Dermis blood vessel endothelial cell (primary cell): ENCODE measurements around the gene ASB10. TPM values are rescaled to one million over a fixed set of nuclear protein-coding genes. Genes with fewer than 3 reads are reported as not detected.
A peak's percentile ranks its signal among the peaks of the same experiment; 100 is the strongest.

Experiments
- DNase-seq: peaks from one replicate; pipeline ENCODE4 v3.0.0; 2010
- total RNA-seq: library from RNA; depleted of rRNA; stranded (reverse); fragments of >200 nt; gene quantifications from 2 replicates; pipeline ENCODE4 v1.2.3, GENCODE V29; 2014

The ASB10 gene
- total RNA-seq, 1 donor from 2014 or later, result not detected

DNA sequence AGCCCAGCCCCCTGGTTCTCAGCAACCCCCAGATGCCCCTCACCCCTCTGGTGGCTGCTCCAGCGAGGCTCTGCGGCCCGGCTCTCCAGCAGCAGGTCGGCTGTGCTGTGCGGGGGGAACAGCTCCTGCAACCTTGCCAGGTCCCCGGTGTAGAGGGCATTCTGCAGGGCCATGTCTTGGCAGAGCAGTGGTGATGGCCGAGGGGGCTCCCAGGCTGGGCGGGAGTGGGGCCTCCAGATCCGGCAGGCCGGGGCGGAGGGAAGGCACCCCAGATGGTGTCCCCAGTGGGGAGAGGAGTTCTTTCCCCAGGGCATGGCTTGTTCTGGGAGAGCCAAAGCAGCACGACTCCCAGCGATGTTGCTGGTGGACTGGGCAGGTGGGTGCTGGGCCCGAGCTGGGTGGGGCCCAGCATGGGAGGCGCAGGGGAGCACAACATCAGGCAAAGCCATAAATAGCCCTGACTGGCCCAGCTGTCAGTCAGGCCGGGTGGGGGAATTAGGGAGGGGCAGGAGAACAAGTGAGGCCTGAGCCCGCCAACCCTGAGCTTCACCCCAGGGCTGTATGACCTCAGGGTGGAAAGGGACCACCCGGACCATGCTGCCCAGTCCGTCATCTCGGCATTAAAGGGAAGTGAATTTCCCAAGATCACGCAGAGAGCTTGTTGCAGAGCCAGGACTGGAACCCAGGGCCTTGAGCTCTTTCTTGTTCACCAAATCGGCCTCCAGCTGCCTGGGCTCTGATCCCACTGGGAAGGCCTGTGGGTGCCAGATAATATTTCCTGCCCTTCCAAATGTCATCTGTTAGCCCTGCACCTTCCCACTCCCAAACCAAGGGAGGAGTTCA lies 580 bp upstream of the ASB10 start:
- DNase-seq, result no peak

DNA sequence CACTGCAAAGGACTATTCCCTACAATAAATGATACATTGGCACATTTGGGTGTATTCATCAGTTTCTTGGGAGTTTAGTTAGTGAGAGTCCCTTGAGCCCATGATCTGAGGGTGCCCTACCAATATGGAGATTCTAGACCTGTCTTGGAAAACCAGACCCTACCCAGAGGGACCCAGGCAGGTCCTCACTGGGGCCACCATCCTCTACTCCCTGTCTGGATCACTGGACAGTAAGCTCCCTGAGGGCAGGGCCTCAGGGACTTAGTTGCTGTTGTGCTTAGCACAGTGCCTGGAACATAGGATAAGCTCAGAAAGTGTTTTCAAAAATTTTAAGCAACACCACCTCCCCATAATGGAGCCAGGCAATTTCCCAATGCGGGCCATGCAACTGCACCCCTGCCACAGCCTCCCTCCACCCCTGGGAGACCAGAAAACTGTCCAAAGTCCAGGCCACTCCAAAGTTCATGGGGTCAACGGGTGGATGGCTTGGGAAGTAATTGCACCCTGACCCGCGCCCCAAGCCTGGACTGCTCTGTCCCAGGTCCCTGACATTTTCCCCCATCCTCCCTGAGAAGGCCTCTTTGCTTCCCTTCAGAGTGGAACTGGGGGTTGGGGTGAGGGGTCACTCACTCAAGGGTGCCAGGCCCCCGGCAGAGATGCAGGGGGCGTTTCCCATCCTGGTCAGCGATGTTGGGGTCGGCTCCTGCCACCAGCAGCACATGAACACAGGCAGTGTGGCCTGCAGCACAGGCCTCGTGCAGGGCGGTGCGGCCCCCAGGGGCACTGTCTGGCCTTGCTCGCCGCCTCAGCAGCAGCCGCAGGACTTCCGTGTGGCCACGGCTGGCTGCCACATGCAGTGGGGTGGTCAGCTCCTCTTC lies 1.0 kb downstream of the ASB10 start:
- DNase-seq, result no peak

DNA sequence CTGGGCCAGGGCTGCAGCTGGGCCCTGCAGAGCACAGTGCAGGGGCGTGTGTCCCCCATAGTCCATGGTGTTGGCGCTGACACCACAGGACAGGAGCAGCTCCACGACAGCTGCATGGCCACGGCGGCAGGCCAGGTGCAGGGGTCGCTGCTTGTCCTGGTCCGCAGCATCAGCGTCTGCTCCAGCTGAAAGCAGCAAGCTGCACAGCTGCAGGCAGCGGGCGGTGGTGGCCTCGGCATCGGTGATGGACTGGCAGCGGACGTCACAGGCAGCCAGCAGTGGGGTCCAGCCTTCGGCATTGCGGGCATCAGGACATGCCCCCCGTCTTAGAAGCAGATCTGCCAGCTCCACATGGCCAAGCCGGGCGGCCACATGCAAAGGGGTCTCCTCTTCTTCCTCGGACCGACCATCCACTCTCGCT lies 6.0 kb downstream of the ASB10 start:
- DNase-seq, result no peak

DNA sequence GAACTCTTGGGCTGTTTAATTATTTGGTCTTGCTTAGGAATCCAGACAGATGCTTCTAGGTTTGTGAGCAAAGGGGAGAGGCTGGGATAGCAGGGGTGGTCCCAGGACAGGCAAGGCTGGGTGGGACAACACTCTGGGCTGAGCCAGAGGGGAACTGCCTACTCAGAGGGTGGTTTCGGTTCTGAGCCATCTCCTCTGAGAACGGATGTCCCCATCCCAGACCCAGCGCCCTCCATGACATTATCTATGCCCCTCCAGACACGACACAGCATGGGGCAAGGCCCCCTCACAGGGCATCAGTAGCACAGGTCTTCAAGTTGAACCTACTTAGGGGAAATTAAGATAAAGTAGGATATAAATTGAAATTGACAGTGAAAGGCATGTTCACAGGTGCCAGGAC lies 7.1 kb downstream of the ASB10 start:
- DNase-seq, result no peak

DNA sequence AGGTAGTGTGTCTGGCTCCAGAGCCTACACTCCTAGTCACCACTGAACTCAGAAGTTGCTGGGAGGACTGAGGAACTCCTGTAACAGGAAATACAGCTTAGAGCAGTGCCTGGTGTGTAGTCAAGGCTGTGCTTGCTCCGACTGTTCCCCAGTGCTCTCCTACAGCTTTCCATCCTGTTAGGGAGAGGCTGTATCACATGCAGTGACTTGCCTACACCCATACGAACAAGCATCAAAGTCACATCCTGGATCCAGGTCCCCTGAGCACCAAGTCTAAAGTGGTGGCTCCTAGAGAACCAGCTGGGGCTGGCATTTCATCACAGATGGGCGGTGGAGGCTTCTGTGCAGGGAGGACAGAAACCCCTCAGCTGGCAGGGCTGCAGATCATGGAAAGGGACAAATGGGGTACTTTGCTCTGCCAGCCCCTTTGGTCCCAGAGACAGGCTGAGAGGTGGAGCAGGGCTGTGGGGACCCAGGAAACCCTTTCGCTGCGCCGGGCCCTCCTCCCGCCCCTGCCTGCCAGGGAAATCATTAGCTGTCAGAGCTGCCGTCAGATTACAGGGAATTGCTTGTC lies 7.7 kb downstream of the ASB10 start:
- no peak for DNase-seq

DNA sequence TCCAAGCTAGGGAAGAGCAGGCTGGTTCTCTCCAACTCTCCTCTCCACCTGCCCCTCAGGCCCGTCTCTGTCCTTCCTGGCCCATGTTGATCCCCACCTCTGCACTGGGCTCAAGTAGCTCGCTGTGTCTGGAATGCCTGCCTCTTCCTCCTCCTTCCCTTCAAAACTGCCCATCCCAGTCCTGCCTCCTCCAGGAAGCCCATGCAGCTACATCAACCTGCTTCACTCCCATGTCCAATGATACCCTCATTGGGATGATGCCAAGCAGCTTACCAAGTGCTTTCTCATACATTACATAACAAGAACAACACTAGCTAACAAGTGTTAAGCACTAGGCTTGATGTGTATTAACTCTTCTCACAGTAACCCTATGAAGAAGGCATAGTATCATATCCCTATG lies 8.2 kb downstream of the ASB10 start:
- DNase-seq, result no peak

DNA sequence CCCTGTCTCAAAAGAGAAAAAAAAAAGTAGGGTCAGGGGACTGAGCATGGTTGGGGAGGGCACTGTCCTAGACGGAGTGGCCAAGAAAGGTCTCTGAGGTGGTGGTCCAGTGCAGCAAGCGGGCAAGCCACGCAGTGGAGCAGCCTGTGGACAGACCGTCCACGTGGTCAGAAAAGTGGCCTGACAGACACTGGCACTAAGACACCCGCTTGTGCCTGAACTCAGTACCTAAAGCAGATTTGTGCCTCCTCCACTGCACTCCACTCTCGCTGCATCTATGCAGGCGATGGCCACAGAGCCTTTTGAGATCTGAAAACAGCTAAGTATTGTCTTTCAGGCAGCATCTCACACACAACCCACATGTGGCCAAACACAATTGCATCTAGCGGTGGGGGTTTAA lies 8.8 kb downstream of the ASB10 start:
- DNase-seq, result no peak

DNA sequence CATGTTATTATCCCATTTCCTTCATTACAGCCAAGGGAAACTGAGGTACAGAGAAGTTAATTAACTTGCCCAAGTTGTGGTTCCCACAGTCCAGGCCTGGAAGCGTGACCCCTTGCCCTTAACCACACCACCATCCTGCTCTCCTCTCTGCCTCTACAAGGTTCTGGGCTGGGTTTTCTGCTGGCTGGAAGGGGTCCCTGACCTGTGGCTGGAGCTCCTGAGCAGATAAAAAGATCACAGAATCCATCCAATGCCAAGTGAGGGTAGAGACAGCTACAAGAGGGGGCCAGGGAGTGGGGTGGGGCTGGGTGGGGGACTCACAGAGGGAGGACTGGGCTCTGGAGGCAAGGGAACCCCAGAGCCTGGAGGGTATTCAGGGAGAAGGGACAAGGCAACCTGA lies 9.7 kb downstream of the ASB10 start:
- no peak for DNase-seq

DNA sequence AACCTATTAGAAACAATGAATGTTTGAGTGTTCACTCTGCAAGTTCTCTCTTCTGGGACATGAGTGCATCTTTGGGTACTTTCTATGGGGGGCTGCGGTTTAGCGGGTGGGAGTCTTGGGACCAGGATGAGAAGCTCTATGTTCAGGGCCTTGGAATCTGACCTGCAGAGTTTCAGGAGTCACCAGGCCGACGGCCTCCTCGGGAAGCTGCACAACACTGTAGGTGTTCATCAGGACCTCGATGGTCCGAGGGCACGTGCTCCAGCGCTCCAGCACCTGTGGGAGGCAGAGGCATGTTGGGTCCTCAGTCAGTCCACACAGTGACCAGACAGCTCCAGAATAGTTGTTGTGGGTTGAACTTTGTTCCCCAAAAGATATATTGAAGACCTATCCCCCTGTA lies 10.6 kb downstream of the ASB10 start:
- DNase-seq, result no peak

DNA sequence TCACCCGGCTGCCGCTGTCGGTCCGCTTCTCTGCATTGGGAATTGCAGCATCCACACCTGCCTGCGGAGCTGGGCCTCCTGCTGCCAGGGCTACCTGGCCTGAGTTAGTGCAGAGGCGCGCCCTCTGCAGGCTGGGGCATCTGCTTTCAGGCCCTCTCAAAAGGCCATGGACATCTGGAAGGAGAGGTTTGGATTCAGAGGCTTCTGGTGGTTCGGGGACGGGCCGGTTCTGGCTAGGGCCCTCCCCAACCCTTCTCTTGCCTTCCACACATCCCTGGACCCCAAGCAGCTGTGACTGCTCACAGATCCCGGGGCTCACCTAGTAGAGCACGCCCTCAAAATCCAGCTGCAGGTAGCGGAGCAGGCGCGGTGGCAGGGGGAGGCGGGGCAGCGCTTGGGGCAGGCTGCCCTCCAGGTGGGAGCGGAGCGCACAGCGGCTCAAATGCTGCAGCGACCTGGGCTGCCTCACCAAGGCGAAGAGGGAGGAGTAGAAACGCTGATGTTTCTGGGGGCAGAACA lies 11.2 kb downstream of the ASB10 start:
- no peak for DNase-seq

DNA sequence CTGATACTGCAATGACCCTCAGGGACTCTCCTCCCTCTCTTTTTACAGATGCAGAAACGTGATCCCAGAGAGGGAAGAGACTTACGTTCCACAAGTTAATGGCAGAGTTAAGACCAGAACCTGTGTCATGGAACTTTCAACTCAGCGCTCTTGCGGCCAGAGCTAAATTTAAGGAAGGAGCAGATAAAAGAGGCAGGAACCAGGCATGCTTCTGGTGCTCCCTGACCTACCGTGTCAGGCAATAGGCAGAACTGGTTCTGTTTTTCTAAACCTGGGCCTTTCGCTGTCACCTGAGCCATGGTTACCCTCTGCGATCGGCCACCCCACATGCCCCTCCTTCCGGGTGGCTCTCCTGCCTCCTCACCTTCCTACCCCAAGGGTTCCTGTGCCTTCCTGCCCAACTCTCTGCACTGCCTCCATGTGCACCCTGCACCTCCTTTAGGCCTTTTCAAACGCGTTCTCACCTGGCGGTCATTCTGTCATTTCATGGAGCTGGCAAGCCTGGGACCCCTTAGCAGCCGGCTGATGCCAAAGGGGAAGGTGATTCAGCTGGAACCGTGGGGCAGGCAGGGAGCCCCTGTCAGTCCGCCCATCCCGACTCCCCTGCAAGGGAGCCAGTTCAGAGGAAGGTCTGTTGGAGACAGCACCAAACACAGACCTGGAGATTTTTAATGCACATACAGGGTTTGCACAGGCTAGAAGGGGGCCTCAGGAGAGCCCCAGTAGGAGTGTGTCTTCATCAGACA lies 11.8 kb downstream of the ASB10 start:
- DNase-seq, result no peak

DNA sequence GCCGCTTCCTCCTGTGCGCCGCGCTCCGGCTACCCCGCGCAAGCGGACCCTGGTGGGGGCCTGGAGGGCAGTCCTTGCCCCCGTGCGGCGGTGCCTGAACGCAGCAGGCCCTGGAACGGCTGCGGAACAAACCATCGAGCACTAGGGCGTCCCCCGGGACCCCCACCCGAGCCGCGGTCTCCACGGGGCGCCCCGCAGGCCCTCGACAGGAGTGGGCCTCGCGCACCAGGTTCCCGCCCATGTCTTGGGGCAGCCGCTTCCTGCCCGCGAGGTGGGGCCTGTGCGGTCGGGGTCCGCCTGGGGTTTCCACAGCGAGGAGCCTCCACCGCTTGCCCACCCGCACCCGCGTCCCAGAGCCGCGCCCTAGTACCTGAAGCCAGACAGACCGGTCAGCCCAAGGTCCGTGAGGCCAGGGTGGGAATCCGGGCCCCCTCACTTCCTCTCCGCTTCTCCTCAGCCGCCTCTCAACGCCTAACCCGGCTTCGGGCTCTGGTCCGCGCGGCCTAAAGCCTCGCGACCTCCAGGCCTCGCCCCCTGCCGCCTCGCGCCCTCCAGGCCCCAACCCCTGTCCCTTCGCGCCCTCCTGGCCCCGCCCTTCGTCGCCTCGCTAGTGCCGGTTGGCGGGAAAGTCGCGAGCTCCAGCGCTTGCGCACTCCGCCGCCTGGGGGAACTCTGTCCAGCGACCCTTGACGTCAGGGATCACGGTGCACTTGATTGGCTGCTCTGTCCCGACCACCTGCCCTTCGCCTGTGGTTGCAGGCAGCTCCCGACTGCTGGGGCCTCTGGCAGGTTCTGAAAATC lies 12.6 kb downstream of the ASB10 start:
- peak; percentile 69 for DNase-seq

DNA sequence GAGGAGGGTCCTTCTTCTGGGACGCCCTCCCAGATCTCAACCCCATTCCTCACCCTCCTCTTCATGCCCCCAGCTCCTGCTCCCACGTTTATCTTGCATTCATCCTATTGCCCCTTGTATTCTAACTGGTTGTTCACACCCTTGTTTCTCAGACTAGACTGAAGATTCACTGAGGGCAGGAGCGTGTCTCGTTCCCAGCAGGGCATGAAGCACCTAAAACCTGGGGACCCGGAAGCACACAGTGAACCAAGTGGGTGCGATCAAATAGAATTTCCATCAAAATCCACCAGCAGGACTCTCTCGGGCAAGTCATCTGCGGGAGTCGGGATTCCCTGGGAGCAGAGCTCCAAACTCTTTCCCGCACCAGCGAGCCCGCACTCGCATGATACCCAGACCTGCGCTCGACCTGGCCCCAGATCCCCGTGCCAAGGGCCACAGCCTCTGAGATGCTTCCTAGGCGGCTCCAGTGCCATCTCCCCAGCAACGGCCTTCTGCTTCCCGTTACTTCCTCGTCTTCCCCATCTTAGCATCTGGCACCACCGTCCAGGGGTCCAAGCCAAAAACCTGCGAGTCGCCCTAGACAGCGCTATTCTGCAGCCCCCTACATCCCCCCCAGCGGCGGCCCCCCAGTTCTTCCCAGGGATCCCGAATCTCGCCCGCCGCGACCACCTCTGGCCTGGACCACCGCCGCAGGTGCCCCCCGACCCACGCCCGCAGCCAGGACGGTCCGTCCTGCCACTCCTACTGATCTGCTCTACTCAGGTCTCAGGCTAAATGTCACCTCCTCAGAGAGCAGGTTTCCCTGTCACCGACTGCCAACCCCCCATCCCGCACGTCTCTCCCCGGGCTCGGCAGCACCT lies 13.4 kb downstream of the ASB10 start:
- DNase-seq, result no peak

DNA sequence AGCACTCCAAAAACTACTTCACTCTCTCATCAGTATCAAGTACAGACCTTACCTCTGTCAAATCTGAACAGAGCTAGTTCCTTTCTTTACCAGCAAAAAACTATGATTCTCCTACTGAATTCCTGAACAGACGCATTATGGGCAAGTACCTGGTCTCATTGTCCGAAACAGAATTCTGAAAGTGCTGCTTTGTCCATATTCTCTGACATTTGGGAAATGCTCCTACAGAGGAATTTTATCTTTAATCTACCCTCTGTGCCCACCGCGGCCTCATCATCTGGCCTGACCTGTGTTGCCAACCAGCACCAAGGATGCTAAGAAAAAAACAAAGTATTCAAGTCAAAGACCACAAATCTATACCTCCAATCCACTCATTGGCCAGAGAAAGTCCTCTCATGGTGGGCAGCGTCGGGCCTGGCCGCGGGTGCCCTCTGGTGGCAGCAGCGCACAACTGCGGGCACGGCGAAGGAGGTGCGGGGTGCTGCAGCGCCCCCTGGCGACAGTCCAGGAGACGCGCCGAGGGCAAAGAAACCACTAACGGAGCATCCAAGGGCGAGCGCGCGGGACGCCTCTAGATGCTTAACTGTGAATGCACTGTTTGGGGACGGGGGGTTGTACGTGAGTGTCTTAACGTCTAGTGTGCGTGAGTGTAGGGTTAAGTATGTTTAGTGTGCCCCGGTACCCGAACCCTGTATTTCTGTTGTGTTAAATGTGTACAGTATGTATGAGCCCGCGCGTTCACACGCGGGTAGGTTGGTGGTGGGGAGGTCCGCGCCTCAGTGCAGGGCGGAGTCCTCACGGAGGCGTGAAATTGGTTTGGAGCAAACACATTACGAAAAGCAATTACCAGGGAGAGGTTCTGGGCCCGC lies 14.5 kb downstream of the ASB10 start:
- peak; percentile 81 for DNase-seq

DNA sequence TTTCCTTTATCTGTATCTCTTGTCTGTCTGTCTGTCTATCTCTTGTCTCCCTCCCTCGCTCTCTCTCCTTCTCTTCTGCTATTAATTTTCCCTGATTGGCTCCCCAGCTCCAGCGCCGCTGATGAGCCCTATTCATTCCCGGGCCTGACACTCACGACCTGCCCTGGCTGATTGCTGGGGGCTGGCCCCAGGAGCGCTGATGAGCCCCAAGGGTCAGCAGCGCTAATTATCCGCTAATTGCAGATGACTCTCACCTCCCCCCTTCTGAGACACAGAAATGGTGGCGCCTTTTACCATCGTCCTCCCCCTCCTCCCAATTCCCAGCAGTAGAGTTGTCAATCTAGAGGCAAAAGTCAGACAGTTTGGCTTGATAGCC lies 18.3 kb downstream of the ASB10 start:
- no peak for DNase-seq

DNA sequence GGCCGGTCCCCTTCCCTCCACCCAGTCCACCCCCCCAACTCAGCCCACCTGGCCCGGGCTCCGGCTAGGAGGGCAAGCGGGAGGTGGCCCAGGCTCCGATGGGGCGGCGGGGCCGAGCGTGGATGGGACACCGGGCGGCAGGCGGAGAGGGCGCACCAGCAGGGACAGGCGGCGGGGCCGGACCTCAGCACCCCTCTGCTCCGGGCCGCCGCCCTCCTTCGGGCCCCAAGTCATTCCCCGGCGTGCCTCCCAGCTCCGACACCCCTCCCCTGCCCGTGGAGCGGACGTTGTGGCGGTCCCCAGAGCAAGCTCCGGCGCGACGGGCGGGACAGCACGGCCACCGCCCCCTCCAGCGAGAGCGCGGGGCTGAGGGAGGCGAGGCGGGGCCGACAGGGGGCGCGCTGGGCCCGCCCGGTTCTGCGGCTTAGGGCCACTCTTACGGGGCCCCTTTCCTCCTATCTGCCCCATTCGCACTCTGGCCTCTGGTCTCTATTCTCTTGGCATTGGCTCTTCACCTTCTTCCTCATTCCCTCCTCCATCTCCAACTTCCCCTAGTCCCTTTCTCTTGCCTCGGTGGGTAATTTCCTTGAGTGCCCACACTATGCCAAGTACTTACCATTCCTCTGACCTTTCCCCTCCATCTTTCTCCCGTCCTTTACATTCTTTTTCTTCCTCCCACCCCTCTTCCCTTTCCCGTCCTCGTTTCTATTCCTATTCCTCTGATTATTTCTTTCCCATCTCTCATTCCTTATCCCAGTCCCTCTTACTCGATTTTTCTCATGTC lies 18.9 kb downstream of the ASB10 start:
- peak; percentile 46 for DNase-seq

DNA sequence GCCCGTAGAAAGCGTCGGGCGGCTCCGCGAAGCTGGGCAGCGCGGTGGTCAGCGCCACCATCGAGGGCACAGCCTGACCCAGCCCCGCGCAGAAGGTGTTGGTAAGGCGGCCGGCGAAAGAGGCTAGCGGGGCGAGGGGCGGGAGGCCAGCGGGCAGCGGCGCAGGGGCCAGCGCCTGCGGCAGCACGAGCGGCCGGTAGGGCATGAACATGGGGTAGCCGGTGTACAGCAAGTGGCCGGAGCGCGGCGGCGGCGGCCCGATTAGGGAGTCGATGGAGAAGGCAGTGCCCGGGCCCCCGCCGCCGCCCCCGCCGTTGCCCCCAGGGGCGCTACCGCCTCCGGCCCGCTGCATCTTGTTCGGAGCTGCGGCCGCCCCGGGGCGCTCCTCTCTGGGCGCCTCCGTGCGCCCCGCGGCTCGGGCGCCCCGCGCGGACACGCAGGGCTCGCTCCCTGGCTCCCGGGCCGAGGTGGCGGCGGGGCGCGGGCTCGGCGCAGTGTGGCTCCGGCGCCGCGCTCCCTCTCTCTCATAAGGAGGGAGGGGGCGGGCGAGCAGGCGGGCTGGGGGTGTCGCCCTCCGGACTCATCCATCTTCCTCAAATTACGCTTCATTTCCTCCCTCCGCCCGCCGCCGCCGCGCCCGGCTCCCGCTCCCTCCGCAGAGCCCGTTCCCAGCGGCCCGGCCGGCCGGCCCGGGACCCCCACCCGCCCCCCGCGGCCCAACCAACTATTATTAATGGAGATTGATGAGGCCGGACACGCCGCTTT lies 19.7 kb downstream of the ASB10 start, which contains the start of gene GBX1:
TSS of gene GBX1 (minus strand) at position 498 of the 765 bp plus-strand sequence. CDS start at position 352, 146 bp downstream.
- peak; percentile 38 for DNase-seq
